Prostate gland (tissue), 2 donors: Measurements from ENCODE around the gene GIN1. TPM values are rescaled to one million over a fixed set of nuclear protein-coding genes. Genes with fewer than 3 reads are reported as not detected.
"Not testable (repeated sequence)": the region's sequence is repeated elsewhere in the genome, so short reads cannot be mapped to it uniquely, and the experiment has no call there.

Experiments
- DNase-seq: peaks from one replicate; pipeline ENCODE4 v3.0.0-alpha.2; 2019; ENCODE audit warnings: low spot score
- H3K27ac ChIP-seq, 2 donors: fragments of 200-600 bp; sonication (generic); 2 replicates each; pipeline ENCODE4 v1.5.1; 2017 to 2019
- H3K27me3 ChIP-seq: fragments of 200-600 bp; sonication (generic); replicated peaks from 2 replicates; pipeline ENCODE4 v1.5.1; 2019; ENCODE audit not compliant: insufficient read depth
- H3K36me3 ChIP-seq, 2 donors: fragments of 200-600 bp; sonication (generic); 1 replicate in 1 of 2; 2 replicates in 1 of 2; pipeline versions ENCODE4 v1.5.1 to v1.8.1; 2017 to 2019
- H3K4me1 ChIP-seq: fragments of 200-600 bp; sonication (generic); replicated peaks from 2 replicates; pipeline ENCODE4 v1.5.1; 2019
- H3K4me3 ChIP-seq, 2 donors: fragments of 200-600 bp; sonication (generic); 2 replicates each; pipeline ENCODE4 v1.5.1; 2017 to 2019
- H3K9me3 ChIP-seq: fragments of 200-600 bp; sonication (generic); 2 replicates; pipeline ENCODE4 v1.5.1; 2017
- POLR2A ChIP-seq: fragments of 450-650 bp; IDR thresholded peaks from one replicate; pipeline ENCODE4 v1.6.1; 2016; ENCODE audit warnings: antibody characterized with exemption, mild to moderate bottlenecking
- POLR2AphosphoS5 ChIP-seq: sonication (generic); formaldehyde crosslinking; IDR thresholded peaks from one replicate; pipeline ENCODE4 v1.6.1; 2017; ENCODE audit warnings: antibody characterized with exemption
- WGBS: methylation state at CpG from one replicate; pipeline ENCODE4 v1.1.5; 2018; 5-methylcytosine and 5-hydroxymethylcytosine counted together
- intact Hi-C: fragments of 100-400 bp; cut with DNase I; formaldehyde crosslinking; loops from one replicate; pipeline ENCODE4 v1.14.2; 2022
- total RNA-seq, 2 donors: library from RNA; depleted of rRNA; stranded (reverse); fragments of >200 nt; gene quantifications; one replicate each; pipeline ENCODE4 v1.1.0, GENCODE V29; 2016
- TF ChIP-seq, protein P1 (sequence below), 4 experiments: fragments of 200-600 bp in 2 of 4; fragments of 450-650 bp in 2 of 4; sonication (generic) in 2 of 4; IDR thresholded peaks; 1 replicate in 3 of 4; 2 replicates in 1 of 4; pipeline ENCODE4 v1.5.1; 2016 to 2019; ENCODE audit warnings: antibody characterized with exemption in 4 of 4, mild to moderate bottlenecking in 2 of 4, moderate library complexity in 2 of 4

GIN1 gene
- total RNA-seq, 2 donors from 2014 or later: 7.2 to 8.0 TPM

DNA sequence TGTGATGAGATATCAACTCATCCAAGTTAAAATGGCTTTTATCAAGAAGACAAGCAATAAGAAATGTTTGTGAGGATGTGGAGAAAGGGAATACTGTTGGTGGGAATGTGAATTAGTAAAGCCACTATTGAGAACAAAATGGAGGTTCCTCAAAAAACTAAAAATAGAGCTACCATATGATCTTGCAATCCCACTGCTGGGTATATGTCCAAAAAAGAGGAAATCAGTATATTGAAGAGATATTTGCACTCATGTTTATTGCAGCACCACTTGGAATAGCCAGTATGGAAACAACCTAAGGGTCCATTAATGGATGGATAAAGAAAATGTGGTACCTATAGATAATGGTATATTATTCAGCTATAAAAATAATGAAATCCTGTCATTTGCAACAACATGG is 25.3 kb upstream of the GIN1 start:
- Histone ChIP-seq H3K27me3 (no peaks in the 10 kb centered on the region), H3K4me3 (no peak overlapping the region), H3K36me3 (no peaks in the 10 kb centered on the region), H3K4me1 (no peaks in the 10 kb centered on the region), H3K27ac (no peak overlapping the region), H3K9me3 (no peaks in the 10 kb centered on the region)
- intact Hi-C loops: no loop called here
- TF ChIP-seq POLR2AphosphoS5 (no peak), POLR2A (no peak)
- TF ChIP-seq, protein P1, sequence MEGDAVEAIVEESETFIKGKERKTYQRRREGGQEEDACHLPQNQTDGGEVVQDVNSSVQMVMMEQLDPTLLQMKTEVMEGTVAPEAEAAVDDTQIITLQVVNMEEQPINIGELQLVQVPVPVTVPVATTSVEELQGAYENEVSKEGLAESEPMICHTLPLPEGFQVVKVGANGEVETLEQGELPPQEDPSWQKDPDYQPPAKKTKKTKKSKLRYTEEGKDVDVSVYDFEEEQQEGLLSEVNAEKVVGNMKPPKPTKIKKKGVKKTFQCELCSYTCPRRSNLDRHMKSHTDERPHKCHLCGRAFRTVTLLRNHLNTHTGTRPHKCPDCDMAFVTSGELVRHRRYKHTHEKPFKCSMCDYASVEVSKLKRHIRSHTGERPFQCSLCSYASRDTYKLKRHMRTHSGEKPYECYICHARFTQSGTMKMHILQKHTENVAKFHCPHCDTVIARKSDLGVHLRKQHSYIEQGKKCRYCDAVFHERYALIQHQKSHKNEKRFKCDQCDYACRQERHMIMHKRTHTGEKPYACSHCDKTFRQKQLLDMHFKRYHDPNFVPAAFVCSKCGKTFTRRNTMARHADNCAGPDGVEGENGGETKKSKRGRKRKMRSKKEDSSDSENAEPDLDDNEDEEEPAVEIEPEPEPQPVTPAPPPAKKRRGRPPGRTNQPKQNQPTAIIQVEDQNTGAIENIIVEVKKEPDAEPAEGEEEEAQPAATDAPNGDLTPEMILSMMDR (IDR thresholded peaks at IDR 0.05): no peak
- no peak for DNase-seq

DNA sequence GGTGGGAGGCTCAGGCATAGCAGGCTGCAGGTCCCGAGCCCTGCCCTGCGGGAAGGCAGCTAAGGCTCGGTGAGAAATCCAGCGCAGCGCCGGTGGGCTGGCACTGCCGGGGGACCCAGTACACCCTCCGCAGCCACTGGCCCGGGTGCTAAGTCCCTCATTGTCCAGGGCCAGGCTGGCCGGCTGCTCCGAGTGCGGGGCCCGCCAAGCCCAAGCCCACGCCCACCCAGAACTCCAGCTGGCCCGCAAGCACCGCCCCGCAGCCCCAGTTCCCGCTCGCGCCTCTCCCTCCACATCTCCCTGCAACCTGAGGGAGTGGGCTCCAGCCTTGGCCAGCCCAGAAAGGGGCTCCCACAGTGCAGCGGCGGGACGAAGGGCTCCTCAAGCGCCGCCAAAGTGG is 22.2 kb upstream of the GIN1 start:
- WGBS: over 99% methylated on average over 20 of the region's 25 CpGs
- H3K4me3 ChIP-seq, H3K9me3 ChIP-seq, H3K36me3 ChIP-seq, H3K4me1 ChIP-seq, intact Hi-C loops, DNase-seq, H3K27me3 ChIP-seq, H3K27ac ChIP-seq: not testable (repeated sequence)

DNA sequence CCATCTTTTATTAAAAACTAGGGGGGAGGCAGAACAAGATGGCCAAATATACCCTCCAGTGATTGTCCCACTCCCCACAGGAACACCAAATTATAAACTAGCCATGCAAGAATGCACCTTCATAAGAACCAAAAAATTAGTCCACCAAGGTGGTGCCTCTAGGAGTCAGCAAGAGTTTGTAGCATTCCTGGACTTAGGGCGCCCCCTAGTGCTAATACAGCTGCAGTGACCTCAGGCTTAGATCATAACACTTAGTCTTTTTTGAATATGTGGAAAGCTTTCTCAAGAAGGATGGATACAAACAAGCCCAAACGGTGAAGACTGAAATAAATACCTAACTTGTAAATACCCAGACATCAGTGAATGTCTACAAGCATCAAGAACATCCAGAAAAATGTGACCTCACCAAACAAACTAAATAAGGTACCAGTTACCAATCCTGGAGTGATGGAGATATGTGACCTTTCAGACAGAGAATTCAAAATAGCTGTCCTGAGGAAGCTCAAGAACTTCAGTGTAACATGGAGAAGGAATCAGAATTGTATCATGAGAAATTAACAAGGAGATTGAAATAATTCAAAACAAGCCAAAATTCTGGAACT is 19.4 kb upstream of the GIN1 start:
- peak; percentile 67 for DNase-seq
- Histone ChIP-seq H3K27ac (no peak overlapping the region), H3K27me3 (no peaks in the 10 kb centered on the region), H3K4me1 (no peaks in the 10 kb centered on the region), H3K9me3 (no peaks in the 10 kb centered on the region), H3K36me3 (no peaks in the 10 kb centered on the region), H3K4me3 (no peak overlapping the region)
- no peak for TF ChIP-seq POLR2A
- TF ChIP-seq, protein P1 (IDR thresholded peaks at IDR 0.05): peak; percentile 44 to 78 (median 76)
- intact Hi-C loops: no loop called here
- WGBS: 4% methylated on average over 2 of the region's 2 CpGs

DNA sequence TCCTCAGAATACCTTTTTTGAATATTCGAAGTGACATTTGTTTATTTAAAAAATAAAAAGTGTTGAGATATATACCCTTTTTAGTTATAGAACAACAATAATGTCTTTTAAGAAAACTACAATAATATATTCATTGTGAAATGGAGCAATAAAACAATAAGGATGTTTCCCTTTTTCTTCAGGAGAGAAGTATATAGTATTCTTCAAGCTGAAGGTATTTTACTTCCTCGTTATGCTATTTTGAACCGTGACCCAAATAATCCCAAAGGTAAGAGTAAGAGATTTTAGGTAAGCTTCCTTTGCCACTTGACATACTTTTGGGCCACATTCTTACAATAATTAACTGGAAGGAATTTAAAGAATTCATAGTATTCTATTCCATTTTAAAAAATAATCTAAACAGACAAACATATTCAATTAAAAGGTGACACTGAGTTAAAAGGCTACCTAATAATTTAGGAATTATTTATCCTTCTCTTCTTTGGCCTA is 18.3 kb upstream of the GIN1 start:
- intact Hi-C loops: no loop called here
- Histone ChIP-seq H3K27ac (no peak overlapping the region), H3K4me1 (no peaks in the 10 kb centered on the region), H3K9me3 (no peaks in the 10 kb centered on the region), H3K27me3 (no peaks in the 10 kb centered on the region), H3K4me3 (no peak overlapping the region), H3K36me3 (no peaks in the 10 kb centered on the region)
- no peak for TF ChIP-seq POLR2A
- TF ChIP-seq POLR2AphosphoS5: no peak
- TF ChIP-seq, protein P1 (IDR thresholded peaks at IDR 0.05): no peak
- no peak for DNase-seq
- WGBS: 85% methylated on average over 3 of the region's 3 CpGs

DNA sequence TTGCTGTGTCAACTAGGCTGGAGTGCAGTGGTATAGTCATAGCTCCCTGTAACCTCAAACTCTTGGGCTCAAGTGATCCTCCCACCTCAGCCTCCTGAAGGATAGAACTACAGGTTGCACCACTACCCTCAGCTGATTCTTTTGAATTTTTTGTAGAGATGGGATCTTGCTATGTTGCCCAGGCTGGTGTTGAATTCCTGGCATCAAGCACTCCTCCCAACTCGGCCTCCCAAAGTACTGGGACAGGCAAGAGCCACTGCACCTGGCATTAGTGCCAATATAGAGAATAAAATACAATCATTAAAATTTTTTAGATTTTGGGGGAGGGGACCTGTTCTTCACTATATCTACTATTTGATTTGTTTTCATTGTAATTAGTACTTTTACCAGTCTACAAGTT is 15.5 kb upstream of the GIN1 start:
- intact Hi-C loops: no loop called here
- 86% methylated on average over 1 of the region's 1 CpG for WGBS
- TF ChIP-seq, protein P1 (IDR thresholded peaks at IDR 0.05): no peak
- TF ChIP-seq POLR2A (no peak), POLR2AphosphoS5 (no peak)

More for the DNA sequence above, 15.5 kb upstream of the GIN1 start:
- H3K27ac ChIP-seq: no peak overlapping the region
- no peaks in the 10 kb centered on the region for H3K27me3 ChIP-seq
- H3K4me3 ChIP-seq: no peak overlapping the region
- no peaks in the 10 kb centered on the region for H3K36me3 ChIP-seq
- no peaks in the 10 kb centered on the region for H3K9me3 ChIP-seq
- H3K4me1 ChIP-seq: no peaks in the 10 kb centered on the region
- DNase-seq: no peak
